HG02610 (cell line): ENCODE measurements around the gene AXIN1.
"Not testable (repeated sequence)": the region's sequence is repeated elsewhere in the genome, so short reads cannot be mapped to it uniquely, and the experiment has no call there.

Experiments
- ATAC-seq: cut with Tn5 transposase; IDR thresholded peaks from one replicate; pipeline ENCODE4 v1.9.1; 2021; ENCODE audit warnings: mild to moderate bottlenecking, moderate library complexity; ENCODE audit not compliant: unreplicated experiment

AXIN1 gene

GRCh38 chr16:334164-334832, 18.2 kb downstream of the AXIN1 start:
- not testable (repeated sequence) for ATAC-seq

DNA sequence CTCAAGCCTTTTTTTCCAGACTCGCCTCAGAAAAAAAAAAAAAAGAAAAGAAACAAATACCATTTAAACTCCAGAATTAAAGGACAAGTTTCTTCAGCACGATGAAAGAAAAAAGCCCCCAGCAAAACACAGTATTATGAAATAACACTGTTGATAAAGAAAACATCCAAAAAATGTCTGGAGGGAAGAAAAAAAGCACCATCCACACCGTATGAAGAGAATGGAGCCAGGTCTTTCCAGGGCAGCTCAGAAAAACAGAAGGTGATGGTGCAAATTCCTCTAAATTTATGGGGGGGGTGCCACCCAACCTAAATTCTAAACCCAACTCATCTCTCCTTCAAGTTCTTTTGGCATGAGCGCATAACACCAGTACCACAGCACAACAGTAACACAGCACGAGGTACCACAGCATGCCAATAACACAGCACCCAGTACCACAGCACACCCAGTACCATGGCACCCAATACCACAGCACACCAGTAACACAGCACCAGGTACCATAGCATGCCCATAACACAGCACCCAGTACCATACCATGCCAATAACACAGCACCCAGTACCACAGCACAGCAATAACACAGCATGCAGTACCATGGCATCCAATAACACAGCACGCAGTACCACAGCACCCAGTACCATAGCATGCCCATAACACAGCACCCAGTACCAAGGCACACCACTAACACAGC, 19.0 kb downstream of the AXIN1 start:
- ATAC-seq: no peak

GRCh38 chr16:331181-331814, 21.2 kb downstream of the AXIN1 start:
- ATAC-seq: not testable (repeated sequence)

DNA sequence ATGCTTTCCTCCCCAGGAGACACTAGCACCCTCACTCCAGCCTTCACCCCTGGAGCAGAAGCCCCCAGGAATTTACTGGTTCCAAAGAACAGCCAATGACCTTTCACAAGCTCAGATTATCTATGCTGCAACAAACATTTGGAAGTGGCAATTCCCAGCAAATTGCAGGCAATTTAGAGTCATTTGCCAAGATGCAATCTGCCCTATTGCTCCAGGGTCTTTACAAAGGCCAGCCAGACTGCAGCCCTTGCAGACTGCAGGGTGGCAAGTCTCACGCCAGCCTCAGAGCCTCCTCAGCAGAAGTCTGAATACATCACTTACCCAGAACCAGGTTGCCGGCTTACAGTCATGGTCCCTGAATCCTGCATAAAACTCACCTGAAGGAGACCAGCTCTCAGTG, 21.8 kb downstream of the AXIN1 start:
- no peak for ATAC-seq

DNA sequence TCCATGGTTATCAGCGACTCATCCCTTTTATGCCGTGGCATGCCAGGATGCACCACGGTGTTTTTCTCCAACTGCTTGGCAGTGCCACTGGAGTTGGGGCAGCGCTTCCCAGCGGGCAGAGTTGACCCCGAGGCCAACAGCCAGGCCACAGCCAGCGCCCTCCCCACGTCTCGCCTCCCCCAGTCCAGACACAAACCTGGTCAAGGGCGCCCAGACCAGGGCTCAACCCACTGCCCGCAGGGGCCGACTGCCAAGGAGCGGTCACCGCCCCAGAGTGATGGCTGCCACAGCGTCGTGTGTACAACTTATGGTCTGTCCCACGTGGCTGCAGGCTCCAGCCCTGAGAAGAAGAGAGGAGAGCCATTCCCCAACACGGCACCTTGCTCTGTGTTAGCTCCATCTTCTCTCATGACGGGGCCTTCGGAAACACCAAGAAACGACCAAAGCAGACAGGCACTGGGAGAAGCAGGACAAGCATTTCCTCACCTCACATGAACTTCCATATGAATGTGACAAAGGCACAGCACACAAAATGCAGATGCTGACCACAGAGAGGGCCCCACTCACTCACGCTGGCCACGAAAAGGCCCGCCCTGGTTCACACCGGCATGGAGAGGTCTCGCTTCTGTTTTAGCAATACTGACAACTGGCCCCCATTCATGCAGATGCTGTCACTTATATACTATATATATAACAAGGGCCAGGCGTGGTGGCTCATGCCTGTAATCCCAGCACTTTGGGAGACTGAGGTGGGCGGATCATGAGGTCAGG, 27.0 kb downstream of the AXIN1 start:
- no peak for ATAC-seq

DNA sequence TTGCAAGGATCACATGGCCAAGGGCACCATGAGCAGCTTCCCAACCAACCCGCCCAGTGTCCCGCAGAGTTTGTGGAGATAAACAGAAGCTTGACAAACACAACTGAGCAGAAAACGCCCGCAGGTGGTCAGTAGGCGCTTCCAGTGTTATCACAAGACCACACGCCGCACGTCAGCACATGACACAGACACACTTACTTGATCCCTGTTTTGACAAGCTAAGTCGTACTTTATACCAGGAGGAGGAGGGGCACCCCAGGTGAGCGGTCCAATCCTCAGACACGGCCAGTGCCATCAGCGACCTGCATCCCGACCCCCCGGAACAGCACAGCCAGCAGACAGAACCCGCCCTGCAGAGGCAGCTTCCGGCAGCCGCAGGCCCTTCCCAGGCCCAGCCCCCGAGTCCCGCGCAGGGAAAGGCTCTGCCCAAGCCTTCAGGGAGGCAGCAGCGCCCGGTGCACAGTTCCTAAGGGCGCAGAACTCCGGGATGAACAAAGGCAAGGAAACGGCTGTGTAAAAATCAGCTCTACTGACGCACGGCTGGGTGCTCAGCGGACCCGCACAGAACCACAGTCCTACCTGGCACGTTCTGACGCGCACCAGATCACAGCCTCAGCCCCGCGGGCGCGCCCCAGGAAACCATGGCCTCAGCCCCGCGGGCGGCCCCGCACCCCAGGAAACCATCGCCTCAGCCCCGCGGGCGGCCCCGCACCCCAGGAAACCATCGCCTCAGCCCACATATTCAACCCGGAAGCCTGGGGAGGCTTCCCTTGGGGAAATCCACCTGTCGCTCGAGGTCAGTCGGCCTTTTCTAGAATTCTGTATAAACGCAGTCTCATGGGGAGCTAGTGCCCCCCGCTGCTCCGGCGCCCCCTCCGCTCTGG, 27.8 kb downstream of the AXIN1 start:
- ATAC-seq: no peak

GRCh38 chr16:324201-324450, 28.4 kb downstream of the AXIN1 start:
- ATAC-seq: no peak

DNA sequence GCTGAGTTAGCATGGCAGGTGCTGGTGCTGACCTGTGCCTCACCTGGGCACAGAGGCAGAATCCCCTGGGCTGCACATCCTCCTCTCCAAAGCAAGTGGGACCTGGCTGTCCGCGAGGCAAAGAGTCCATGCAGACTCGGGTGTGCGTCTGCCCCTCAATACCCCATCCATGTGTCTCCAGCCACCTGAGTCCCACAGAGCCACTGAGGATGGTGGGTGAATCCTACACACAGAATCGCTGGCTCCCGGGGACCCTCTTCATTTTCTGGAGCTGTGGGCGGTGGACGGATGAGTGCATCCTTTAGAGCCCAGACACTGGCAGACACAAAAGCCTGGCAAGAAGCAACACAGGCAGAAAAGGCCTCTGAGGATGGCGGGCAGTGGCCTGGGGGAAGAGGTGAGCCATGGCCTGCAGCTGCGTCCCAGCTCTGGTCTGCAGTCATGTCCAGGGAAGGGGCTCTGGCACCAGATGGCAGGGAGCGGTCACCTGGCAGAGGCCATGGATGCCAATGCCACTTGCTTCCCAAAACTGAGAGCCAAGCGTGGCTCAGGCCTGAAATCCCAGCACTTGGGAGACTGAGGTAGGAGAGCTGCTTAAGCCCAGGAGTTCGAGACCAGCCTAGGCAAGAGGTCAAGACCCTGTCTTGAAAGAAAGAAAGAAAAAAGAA, 29.9 kb downstream of the AXIN1 start:
- ATAC-seq: no peak

- no peak for ATAC-seq
Measured at GRCh38 chr16:321532-321931, 31.0 kb downstream of the AXIN1 start.

- ATAC-seq: no peak
Measured at GRCh38 chr16:320206-320605, 32.3 kb downstream of the AXIN1 start.

DNA sequence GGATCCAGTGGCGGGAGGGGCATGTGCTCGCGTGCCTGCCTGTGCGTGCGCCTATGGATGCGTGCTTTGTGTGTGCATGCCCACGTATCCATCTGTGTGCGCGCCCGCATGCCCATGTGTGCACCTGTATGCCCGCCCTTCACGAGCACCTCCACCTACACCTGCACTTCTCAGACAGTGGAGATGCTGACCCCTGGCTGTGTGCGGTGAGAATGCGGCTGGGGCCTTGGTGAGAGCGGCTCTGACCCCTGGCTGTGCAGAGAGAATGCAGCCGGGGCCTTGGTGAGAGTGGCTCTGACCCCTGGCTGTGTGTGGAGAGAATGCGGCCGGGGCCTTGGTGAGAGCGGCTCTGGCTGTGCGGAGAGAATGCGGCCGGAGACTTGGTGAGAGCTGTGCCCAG, 33.9 kb downstream of the AXIN1 start:
- no peak for ATAC-seq

- ATAC-seq: no peak
Measured at GRCh38 chr16:317583-317982, 34.9 kb downstream of the AXIN1 start.

DNA sequence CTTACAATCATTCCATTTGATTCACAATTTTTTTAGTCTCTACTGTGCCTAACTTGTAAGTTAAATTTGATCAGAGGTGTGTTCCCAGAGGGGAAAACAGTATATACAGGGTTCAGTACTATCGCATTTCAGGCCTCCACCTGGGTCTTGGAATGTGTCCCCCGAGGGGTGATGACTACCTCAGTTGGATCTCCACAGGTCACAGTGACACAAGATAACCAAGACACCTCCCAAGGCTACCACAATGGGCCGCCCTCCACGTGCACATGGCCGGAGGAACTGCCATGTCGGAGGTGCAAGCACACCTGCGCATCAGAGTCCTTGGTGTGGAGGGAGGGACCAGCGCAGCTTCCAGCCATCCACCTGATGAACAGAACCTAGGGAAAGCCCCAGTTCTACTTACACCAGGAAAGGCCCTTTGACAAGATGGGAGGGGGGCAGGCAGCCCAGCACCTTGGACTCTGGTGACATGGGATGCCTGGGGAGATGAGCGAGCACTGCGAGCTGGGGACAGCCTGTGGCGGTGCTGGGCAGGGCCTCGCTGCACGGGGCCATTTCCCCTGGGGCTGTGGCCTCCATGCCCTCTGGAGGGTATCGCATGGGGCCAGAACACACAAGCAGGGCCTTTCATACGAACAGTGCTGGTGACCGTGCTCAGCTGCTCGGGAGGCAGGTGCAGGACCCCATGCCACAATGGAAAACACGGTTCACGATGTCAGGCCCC, 35.6 kb downstream of the AXIN1 start:
- ATAC-seq: no peak

GRCh38 chr16:314795-315299, 37.7 kb downstream of the AXIN1 start:
- no peak for ATAC-seq

DNA sequence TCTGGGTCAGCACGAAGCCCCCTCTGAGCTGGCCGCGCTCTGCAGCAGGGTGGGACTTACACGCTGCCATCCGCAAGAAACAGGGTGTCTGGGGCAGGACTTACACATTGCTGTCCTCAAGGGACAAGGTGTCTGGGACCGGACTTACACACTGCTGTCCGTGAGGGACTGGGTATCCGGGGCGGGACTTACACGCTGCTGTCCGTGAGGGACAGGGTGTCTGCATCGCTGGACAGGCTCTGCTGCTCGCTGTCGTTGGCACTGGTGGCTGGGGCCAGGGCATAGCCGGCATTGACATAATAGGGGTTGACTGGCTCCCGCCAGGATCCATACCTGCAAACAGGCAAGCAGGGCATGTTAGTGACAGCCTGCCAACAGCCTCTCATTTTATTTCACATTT, 38.2 kb downstream of the AXIN1 start:
- no peak for ATAC-seq

DNA sequence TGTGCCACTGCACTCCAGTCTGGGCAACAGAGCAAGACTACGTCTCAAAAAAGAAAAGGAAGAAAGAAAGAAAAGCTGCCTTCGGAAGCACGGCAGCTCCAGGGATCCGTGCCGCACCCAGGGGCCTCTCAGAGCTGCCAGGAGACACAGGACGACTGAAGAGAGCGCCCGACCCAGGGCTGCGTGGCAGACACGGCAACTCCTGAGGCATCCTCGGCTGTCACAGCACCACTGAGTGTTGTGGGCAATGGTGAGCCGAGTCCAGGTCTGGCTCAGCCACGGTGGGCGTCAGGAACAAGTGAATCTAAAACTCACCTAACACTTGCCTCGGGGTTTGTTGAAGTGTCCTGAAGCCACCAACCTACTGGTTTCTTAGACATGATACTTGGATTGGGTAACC, 40.8 kb downstream of the AXIN1 start:
- ATAC-seq: no peak

- no peak for ATAC-seq
Measured at GRCh38 chr16:309476-309875, 43.0 kb downstream of the AXIN1 start.

GRCh38 chr16:307691-308312, 44.7 kb downstream of the AXIN1 start:
- no peak for ATAC-seq

DNA sequence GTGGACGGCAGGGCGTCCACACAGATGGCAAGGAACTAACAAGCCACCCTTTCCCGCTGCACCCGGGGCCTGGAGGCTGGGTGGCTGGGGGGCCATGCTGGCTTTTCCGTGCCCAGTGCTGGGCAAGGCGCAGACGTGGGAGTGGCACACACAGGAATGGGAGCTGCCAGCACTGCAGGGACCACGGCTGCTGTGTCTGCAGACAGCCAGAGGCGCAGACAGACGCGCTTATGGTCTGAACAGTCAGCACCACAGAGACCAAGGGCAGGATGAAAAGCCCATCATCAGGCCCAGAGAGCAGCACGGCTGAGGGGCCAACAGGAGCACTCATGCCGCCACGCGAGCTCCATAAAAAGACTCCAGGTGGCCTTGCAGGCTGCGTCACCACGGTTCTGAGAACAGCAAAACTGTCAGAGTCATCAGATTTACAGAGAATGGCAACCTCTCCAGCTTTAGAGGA, 45.6 kb downstream of the AXIN1 start:
- no peak for ATAC-seq
